ENCODE measurements around the gene CDS2. TPM values are rescaled to one million over a fixed set of nuclear protein-coding genes. Genes with fewer than 3 reads are reported as not detected.

CDS2 gene
- total RNA-seq, 1 donor from 2014 or later: 71.5 TPM

GRCh38 chr20:5181958-5182357 is 55.1 kb downstream of the CDS2 start:
- DNase-seq: peak; percentile 18

- DNase-seq: no peak
These were observed 55.9 kb downstream of the CDS2 start for GRCh38 chr20:5182615-5183254.

GRCh38 chr20:5183731-5184474 is 57.1 kb downstream of the CDS2 start:
- DNase-seq: no peak

- no peak for DNase-seq
These were observed 57.9 kb downstream of the CDS2 start for GRCh38 chr20:5184684-5185083.

DNA sequence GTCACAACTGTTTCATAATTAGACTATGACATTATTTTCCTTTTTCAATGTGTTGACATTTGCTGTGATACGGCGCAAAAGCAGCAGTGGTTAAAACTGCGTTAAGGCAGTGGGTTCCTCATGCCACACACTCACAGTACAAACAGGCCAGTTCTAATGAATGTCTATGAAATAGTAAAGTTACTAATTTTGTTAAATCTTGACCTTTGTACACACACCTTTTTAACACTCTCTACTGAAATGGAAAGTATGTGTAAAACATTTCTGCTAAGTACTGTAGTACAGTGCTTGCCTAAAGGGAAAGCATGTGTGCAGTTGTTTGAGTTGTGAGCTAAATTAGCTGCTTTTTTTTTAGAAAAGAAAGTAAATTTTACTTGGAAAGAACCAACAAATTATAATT is 60.3 kb downstream of the CDS2 start:
- no peak for DNase-seq

DNA sequence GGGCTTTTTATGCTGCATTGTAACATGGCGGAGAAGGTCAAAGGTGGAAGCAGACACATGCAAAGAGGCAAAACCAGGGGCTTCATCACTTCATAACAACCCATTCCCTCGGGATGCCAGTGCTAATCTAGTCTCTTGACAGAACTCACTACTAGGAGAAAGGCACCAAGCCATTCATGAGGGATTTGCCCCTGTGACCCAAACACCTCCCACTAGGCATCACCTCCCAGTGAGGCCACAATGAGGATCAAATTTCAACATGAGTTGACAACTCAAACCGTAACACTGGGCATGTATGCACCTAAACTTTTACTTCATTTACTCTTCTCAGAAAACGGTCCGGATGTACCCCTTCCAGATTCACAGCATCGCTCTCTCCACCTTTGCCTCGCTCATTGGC is 61.9 kb downstream of the CDS2 start:
- no peak for DNase-seq

- DNase-seq: no peak
These were observed 63.1 kb downstream of the CDS2 start for GRCh38 chr20:5189917-5190316.

GRCh38 chr20:5190444-5190843 is 63.6 kb downstream of the CDS2 start:
- DNase-seq: no peak

DNA sequence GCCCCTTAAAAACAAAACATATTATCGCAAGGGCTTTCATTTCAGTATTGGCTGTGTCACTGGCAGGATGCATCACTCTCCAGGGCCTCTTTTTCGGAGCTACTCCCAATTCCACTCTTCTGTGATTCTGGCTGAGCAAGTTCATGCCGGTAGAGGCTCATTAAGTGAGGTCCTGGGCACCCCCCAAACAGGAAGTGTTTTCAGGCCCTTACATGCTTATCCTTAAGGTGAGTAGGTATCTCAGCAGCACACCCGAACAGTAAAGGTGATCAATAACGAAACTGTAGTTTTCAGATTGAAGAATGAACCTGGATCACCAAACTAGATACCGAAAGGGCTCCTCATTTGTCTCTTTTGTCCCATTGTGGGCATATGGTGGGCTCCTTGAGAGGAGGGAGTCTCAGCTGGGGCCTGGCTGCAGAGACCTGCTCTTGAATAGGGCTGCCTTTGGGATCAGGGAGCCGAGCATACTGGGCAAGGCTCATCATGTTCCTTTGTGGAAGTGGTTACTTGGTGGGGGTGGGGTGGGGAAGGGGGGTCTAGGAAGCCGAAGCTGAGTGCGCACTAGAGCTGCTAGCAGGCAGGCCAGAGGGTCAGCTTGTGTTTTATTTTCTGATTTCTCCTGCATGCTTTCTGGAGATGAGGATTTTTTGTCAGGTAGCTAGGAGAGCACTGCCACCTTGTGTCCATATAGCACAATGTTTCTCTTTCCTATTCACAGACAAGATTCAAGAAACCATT is 65.2 kb downstream of the CDS2 start:
- DNase-seq: peak; percentile 88

GRCh38 chr20:5192570-5193431 is 66.0 kb downstream of the CDS2 start:
- no peak for DNase-seq

GRCh38 chr20:5195655-5196054 is 68.8 kb downstream of the CDS2 start:
- no peak for DNase-seq

- no peak for DNase-seq
These were observed 69.3 kb downstream of the CDS2 start for GRCh38 chr20:5196149-5196548.

DNA sequence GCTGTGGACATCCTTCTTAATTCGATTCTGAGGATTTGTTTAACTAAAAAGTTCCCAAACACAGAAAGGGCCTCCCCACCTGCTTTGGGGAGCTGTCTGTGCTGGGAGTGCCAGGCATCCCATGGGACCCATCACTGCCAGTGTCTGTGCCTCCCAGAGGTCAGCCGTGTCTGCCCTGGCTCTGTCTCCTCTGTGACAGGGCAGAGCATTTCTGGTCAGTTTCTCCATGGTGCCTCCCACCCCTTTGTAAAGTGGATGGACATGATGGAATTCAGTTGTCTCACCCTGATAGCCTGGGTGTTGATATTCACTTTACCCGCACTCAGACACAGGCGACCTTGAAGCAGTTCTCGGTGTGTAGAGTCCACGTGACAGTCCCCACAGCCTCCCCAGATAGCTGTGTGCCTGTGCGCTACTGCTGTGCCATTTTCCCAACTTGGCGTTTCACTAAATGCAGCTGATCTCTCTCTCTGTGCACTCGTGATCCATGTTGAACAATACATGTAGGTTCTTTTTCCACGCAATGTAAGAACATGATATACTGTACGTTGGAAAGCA is 70.5 kb downstream of the CDS2 start:
- DNase-seq: no peak

GRCh38 chr20:5197847-5198650 is 71.2 kb downstream of the CDS2 start:
- DNase-seq: no peak

GRCh38 chr20:5198651-5198924 is 71.8 kb downstream of the CDS2 start:
- no peak for DNase-seq

DNA sequence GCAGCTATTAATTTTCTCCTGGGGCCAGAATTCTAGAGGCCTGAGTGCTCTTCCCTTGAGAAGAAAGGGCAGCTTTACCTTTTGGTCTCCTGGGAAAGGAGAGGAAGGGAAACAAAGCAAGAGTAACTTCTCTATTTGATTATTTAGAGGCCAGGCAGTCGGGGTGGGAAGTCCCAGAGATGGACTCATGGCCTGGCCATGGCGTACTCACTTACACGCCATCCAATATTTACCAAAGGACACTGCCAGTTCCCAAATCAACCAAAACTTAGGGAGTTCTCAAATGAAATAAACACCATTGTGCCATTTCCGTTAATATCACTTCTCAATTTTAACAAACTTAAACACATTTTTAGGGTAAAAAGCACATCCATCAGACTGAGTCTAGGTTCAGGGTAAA is 76.6 kb downstream of the CDS2 start:
- DNase-seq: no peak

DNA sequence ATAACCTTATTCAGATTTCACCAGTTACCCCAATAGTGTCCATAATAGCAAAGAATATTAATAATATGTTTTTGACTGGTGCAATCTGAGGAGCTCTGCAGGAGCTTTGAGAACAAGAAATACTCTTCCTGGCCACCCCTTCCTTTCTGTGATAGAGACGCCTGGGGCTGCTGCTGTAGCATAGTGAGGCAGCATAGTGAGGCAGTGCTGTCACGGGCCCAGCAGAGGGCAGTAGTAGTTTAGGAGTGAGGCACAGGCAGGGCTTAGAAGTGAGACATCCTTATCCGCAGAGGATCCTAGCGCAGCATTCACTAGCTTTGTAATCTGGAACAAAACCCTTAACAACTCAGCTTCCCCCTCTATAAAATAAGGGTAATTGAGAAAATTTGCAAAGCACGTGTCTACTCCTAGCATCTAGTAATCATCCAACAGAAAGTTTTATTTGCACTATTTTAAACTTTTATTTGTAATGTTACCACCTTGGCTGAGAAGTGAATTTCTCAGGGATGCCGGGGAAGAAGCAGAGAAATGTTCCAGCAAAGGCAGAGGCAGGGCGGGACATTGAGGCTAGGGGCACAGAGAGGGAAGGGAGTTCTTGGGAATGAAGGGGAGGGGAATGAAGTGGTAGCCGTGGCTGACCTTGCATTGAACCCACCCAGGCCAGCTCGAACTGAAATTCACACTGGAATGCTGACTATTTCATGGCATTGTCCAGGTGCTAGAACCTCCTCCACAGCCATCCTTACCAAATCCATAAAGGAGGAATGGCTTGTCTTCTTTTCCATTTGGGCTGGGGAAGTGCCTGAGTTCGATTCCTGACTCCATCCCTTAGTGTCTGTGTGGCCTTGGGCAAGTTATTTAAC is 78.8 kb downstream of the CDS2 start:
- peak; percentile 88 for DNase-seq

- no peak for DNase-seq
These were observed 80.3 kb downstream of the CDS2 start for GRCh38 chr20:5207138-5207537.

DNA sequence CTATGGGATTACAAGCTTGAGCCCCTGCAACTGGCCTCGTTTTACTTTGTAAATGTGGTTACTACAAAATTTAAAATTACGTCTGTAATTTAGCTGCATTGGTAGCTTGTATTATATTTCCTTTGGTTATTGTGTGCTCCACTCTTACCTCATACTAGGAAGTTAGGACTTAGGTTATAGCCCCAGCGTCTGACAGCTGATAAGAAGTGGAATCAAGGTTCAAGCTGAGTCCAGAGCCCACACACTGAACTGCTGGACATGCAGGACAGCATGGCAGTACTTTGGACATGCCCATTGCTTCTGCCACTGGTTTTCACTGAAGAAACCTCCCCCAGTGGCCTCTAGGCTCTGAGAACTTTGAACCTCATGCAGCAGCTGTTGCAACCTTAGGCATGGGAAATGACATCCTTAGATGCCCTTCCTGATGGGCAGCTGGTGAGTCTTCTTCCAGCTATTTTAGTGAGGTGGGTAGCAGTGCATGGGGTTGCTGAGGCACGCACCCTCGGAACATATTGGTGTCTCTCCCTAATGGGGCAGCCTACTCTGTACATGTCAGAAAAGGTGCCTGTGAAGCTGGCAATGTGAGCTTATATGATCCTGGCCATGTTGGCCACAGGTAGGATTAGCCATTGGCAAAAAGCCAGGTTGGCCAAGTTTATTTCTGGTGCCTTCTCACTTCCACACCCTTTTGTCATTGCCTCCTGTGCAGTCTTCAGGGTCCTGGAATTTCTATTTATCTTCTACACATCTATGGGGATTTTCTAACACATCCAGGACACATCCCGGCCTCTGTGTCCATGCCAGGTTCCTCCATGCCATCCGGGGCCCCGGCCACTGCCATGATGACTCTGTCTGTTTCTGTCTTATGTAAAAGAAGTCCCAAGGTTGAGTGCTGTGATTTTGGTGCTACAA is 85.3 kb downstream of the CDS2 start:
- DNase-seq: no peak
